DMS53 treated with DMSO at 0.1 percent for 48 hours (cell line): Measurements from ENCODE around the gene CPT1B.

Experiments used
- DNase-seq: peaks from one replicate; lab custom pipeline; 2025; ENCODE audit not compliant: unreplicated experiment; lab: John Stamatoyannopoulos, UW

The CPT1B gene

DNA sequence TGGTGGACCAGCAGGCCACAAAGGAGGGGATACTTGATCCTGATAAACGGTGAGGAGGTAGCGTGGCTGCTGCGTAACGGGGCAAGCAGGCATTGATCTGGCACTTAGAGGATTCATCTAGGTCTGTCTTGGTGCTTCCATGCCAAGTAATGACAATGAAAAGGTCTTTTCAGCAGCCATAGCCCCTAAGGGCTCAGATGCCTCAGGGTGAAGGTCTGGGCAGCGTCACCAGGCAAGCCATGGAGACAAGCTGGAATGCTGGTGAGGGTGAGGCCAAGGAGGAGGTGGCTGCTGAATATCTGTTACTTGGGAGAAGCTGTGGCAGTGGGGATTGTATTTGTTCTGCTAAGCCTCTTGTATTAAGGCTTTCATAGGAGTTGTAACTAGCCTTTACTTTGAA lies 9.2 kb upstream of the CPT1B start:
- DNase-seq: no peak

DNA sequence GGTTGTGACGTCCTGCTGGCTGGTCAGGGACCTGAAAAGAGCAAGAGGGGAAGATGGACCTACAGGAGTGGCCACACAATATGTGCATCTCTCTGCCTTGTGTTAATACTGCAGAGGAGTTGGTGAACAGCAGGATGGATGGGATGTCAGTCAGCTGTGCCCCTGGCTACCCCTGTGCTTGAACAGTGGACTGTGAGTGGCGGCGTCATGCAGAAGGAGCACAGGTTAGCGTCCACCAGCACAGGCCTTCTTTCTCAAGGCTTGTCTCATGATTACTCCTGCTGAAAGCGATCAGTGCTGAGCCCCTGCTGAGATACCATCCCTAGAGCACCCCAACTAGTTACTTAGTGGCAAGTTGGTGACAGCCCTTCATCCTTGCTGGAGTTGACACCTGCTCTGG lies 8.2 kb upstream of the CPT1B start:
- no peak for DNase-seq

DNA sequence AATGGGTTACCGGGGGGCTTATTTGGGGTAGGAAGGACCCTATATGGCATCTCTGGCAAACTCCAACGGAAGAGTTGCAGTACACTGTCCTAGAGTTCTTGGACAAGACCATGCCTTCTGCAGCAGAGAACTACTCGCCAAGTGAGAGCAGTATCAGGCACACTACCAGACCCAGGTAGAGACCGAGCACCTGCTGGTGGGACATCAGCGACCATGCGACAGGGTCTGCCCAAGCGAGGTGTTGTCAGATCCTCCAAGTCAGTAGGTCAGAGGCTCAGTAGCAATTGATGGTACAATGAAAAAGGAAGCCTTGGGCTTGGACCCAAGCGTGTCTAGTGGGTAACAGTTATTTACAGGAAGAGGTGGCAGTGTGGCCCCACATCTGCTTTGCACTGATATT lies 7.6 kb upstream of the CPT1B start:
- no peak for DNase-seq

DNA sequence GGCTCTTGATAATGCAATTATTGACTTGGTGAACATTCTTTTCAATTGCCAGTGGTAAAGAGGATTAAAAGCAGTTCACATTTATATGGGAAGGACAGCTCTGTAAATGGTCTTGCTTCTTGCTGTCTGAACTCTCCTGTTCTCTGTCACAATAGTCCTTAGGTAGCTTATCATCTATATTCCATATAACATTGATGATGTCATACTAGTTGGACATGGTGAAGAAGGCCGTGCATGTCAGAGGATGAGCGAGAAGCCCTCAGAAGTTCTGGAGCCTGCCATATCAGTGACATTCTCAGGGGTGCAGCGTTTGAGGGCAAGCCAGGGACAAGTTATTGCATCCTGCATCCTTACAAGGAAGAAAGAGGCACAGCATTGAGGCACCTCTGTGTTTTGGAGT lies 7.0 kb upstream of the CPT1B start:
- DNase-seq: no peak

DNA sequence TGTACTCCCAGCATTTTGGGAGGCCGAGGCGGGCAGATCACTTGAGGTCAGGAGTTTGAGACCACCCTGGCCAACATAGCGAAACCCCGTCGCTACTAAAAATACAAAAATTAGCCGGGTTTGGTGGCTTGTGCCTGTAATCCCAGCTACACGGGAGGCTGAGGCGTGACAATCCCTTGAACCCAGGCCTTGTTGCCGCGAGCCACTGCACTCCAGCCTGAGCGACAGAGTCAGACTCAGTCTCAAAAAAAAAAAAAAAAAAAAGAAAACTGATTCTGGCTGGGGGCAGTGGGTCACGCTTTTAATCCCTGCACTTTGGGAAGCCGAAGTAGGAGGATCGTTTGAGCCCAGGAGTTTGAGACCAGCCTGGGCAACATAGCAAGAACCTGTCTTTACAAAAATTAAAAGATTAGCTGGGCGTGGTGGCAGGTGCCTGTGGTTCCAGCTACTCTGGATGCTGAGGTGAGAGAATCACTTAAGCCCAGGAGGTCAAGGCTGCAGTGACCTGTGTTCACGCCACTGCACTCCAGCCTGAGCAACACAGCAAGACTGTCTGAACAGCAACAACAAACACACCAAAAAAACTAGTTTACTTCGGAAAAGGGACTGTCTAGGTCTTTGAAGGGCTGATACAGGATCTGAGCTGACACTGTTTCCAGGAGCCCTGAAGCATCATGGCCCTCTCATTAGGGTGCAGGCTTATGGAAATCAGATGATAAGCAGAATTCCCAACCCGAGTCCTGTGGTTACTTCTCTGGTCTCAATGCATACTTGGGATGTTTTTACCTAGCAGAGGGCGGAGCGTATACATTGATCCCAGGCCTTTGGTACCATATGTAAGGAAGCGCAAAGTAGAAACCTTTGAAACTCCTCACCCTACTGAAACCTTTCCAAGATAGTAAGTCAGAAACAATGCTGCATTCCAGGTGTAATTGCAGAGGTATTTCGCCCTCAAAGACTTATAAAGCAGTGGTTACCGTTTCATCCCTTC lies 6.2 kb upstream of the CPT1B start:
- no peak for DNase-seq

DNA sequence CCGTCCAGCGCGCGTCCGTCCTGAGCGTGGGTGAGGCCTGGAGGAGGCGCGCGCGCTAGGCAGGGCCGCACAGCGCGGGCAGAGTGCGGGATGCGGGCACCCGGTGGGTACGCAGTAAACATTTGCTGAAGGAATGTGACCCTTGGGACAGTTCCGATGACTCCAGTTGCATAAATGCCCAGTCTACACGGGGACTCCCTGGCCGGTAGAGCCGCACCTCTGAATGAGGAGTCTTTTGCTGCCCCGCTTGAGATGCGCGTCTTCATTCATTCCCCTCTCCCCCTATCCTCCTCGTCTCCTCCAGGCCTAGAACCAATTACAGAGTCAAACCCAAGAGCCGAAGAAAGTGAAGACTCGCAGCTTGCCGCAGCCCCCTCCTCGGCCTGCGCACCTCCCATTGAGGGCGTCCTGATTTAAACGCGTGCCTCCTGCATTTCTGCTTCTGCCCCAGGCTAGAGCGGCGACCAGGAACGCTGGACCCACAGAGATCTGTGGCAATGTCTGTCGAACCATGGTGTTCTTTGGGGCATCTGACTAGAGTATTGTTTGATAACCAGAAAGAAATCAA lies 5.2 kb upstream of the CPT1B start:
- DNase-seq: no peak

DNA sequence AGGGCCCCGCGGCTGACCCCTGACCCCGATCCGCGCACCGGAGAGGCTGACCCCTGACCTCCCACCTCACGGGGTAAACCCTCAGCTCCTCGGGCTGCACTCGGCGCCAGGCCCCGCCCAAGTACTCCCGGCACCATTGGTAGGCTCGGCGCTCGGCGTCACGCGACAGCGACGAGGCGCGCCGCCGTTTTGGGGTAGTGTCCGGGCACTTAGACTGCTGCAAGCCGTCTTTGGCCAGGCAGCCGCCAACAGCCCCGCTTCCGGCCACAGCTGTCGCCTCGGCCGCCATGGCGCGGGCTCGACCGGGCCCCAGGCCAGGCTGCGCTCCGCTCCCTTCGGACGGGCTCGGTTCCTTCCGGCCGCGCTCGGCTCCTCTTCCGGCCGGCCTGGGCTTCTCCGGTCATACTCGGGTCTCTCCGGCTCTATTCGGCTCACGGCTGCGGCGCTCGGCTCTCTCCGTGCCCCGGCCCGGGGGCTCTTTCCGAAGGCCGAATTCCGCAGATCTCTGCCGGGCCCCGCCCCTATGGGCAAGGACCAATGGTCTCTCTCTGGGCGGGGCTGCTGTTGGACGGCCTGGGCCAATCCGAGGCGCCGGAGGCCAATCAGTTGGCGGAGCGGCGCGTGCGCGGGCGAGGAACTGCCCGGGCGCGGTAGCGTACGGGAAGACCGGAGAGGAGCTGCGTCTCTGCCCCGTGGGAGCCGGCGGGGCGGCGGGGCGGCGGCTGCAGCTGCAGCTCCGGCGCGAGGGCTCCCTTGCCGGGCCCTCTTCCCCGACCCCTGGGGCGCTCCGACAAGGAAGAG lies 4.5 kb upstream of the CPT1B start, which contains the start of gene CHKB:
Gene CHKB (minus strand): TSS at position 357 of the 801 bp plus-strand sequence. CDS start 68 bp downstream, at position 289.
- peak; percentile 97 for DNase-seq

DNA sequence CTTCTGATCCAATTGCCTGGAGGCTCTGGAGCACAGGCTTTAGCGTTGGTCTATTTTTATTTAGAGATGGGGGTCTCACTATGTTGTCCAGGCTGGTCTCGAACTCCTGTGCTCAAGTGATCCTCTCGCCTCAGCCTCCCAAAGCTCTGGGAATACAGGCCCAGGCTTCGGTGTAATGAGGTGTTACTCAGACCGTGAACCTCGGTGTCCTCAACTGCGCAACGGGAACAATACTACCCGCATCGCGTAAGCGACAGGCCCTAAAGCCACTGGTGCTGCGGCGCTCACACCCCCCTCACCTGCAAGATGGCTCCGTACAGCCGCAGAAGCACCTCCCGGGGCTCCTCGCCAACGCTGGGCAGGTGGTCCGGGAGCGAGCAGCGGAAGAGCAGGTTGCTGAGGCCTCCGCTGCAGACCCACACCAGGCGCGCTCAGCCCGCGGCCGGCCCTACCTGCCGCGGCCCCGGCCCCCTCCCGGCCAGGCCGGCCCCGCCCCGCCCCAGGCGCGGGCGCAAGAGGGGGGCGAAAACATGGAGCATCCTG lies 3.8 kb upstream of the CPT1B start:
- DNase-seq: peak; percentile 15

DNA sequence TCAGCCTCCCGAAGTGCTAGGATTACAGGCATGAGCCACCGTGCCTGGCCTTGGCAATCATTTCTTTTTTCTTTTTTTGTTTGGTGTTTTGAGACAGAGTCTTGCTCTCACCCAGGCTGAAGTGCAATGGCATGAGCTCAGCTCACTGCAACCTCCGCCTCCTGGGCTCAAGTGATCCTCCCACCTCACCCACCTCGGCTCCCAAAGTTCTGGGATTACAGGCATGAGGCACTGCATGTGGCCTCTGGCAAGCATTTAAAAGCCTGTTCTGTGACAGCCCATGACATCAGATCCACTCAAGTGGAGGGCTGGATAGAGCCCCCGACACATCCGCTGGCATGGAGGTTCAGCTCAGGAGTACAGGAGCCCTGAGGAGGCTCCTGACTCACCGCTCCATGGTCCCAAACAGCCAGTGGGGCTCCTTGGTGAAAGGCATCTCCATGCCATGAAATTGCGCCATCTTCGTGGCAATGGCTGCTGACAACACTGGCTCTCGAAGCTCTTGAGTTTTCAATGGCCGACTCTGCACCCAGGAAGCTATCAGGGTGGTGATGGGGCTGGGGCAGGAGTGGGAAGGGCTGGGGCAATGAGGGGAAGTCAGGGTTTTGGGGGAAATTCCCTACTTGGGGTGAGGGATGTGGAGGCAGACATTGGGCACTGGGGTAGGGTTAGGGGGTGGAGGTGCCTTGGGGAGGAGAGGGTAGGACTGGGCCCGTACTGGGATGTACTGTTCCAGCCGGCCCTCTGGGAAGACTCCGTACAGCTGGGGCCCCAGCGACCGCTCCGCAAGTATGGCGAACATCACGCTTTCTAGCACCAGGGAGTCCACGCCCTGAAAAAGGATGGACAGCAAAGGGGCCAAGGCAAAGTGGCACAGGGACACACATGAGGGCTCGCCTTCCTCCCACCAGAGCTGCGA lies 3.1 kb upstream of the CPT1B start:
- no peak for DNase-seq

DNA sequence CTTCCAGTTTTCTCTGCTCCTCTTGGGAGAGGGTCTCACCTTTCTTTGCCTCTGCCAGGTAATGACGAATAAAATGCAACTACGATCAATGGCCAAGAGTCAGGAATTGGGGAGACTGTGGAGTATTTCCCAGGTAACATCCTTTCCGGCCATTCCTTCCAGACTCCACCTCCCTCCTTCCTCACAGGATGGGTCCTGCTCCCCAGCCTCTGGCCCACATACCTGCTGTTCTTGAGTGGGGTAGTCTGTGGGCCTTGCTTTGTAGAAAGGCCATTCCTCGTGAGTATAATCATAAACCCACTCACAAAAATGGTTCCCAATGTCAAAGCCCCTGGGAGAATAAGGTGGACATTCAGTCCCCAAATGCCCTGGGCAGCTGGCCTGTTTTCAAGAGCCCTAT lies 1.5 kb upstream of the CPT1B start:
- DNase-seq: no peak

DNA sequence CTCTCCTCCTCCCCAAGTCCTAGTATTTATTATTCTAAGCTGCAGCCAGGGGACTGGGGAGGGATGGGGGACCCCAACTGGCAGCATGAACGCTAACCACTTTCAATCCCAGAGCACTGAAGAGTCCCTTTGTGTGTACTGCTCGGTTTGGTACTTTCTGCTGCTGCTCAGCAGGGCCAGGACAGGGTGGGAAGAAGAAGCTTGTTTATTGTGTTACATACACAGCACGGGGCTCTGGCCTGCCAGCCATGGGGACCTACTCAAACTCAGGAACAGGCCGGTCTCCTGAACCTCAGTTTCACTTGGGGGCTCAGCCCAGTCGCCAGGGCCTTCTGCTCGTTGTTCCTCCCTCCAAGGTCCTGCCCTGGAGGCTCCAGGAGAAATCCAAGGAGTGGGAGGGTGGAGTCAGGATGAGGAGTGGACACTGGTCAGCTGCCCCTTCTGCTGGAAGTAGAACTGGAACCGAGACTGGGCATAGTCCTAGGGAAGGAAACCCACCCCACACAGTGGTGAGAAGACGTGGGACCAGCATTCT lies 616 bp upstream of the CPT1B start:
- no peak for DNase-seq

DNA sequence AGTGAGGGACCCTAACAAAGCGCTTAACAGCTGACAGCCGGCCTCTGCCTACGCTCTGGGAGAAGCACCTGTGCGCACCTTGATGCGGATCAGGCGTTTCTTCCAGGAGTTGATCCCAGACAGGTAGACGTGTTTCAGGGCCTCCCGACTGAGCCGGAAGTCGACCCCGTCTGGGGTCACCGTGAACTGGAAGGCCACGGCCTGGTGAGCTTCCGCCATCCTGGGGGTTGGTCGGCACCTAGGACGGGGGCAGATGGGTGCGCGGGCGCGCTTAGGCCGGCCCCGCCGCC lies 585 bp downstream of the CPT1B start:
- no peak for DNase-seq

DNA sequence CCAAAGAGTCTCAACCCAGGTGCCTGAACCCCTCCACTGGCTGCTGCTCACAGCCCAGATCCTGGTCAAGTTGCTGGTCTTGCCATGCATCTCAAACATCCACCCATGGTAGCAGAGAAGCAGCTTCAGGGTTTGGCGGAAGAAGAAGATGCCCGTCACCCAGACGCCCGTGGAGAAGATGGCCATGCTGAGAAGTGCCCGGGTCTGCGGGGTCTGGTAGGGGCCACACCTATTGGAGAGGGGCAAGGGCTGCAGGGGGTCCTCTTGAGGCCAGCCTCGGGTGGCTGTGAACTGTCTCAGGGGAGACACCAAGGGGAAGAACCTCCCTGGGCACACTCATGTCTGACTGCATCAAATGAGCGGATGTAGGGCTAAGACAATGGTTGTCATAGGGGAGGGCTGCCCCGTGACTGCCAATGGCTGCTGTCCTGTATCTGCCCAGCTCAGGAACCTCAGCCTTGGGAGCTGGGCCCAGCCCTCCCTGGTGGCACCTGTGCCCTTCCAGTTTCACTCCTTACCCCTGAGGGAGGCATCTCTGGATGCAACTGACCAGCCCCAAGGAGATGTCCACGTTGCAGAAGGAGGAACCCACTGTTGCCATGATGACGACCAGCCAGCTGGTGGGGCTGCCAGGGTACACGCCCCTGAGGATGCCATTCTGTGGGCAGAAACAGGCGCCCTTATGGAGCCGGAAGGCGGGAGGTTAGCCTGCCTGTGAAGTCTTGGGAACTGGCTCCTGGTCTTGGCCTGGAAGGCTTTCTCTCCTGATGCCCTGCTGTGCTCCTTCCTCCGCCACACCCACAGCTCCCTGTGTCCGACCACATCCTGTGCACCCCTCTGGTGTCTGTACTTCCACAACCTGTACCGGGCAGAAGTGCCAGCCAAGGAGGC lies 1.2 kb downstream of the CPT1B start:
- no peak for DNase-seq

DNA sequence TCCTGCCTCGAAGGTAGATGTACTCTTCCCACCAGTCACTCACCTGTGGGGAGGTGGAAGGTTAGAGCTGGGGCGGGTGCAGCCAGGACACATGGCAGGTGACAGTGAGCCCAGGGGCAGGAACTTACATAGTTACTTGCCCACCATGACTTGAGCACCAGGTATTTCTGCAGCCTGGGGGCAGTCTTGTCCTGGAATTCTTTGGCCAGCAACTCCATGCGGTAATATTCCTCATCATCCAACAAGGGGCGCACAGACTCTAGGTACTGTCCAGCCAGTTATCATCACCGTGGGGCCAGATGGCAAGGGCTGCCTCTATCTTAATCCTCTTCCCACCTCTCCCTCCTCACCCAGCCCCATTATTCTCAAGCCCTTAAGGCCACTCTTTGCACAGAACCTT lies 2.2 kb downstream of the CPT1B start:
- DNase-seq: peak; percentile 2

DNA sequence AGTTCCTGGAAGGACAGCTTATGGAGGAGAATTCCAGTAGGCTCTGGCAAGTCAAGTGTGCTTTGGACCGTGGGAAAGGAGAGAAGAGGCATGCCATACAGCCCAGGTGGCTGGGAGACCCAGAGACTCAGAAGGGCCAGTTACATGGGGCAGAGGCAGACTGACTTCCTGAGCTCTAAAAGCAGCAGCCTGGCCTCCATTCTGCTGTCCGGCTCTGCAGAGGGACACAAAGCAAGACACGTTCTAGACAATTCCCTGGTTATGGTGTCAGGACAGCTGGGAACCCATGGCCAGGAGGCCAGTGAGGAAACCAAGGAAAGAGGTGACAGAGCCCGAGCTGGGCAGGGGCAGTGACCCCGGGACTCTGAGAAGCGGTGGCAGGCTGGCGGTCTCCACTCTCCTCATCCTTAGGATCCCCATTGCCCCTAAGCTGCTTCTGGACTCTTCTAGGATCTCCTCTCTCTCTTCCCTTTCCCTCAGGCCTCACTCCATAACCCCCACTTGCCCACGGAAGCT lies 2.7 kb downstream of the CPT1B start:
- DNase-seq: no peak

DNA sequence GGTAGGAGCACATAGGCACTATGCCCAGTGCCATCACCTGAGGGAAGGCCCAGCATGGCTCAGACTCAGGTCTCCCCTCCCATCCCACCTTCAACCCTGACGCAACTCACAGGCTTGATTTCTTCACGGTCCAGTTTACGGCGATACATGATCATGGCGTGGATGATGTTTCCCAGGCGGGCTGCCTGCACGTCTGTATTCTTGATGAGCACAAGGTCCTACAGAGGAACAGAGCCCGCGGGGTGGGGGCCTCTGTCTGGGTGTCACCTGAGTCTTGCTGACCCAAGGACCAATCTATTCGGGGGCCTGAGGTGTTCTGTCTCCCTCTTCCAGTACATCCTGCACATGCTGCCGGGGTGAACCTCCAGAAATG lies 3.9 kb downstream of the CPT1B start:
- DNase-seq: no peak

DNA sequence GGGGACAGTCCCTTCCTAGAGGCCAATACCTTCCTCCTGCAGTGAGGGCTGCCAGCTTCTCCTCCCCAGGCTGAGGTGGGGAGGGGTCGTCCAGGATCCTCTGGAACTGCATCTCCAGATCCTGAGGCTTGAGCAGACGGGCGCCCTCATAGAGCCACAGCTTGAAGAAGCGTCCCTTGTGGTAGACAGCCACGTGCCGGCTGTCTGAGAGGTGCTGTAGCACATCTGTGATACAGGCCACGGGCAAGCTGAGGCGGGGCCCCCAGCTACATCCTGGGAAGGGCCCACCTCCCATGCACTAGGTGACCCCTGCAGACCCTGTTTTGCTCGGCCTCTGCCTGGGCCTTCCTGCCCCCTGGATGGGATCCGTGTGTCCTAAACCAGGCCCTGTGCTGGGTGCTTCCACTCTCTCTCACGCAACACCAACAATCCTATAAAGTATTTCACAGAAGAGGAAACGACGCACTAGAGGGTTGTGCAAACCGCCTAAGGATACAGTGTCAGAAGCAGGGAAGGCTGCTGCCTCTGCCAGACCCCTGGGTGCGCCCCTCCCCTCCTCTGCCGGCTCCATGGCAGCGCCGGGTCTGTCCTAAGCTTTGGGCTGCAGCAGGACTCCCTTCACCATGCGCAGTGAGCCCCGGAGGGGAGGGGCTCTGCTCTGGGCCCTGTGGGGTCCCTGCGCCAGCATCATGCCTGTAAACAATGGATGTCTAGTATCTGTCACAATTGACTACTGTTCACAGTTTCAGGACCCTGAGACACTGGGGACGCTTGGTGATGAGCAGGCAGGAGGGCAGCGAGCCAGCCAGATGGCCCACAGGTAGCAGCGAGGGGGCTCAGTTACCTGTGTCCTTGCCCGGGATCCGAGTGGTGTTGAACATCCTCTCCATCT lies 4.5 kb downstream of the CPT1B start:
- no peak for DNase-seq

DNA sequence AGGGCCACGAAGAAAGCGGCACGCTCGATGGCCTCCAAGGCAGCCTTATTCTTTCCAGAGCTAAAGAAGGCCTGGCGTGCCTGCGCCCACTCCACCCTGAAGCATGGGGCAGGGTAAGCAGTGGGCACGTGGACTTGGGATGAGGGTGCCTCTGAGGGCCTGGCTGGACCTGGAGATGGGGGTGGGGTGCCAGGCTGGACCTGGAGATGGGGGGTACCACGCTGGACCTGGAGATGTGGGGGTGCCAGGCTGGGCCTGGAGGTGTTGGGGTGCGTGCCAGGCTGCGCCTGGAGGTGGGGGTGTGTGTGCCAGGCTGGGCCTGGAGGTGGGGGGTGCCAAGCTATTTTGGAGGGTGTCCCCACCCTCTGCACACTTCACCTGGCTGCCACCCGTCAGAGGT lies 5.3 kb downstream of the CPT1B start:
- no peak for DNase-seq
